CD4-positive, alpha-beta T cell (primary cell): ENCODE data around the gene KLF13. TPM values are rescaled to one million over a fixed set of nuclear protein-coding genes. Genes with fewer than 3 reads are reported as not detected.

Source experiments
- ATAC-seq: fragments of 200-7000 bp; cut with Tn5 transposase; one replicate; pipeline ENCODE4 v1.10.0; 2022; ENCODE audit warnings: mild to moderate bottlenecking; ENCODE audit not compliant: poor library complexity
- CTCF ChIA-PET: fragments of 350-600 bp; sonication (Branson Sonifier 250); formaldehyde crosslinking; loops from one replicate; lab custom pipeline; 2021; ENCODE audit warnings: antibody characterized with exemption, inconsistent platforms; lab: Charles Lee
- POLR2A ChIA-PET: fragments of 350-600 bp; sonication (Branson Sonifier 250); formaldehyde crosslinking; loops from one replicate; lab custom pipeline; 2021; ENCODE audit warnings: antibody characterized with exemption, inconsistent platforms; lab: Charles Lee
- DNase-seq, 14 experiments: peaks; one replicate each; pipeline ENCODE4 v3.0.0-alpha.2; 2013 to 2020; ENCODE audit warnings: mixed read lengths in 2 of 14
- H3K27ac ChIP-seq, 2 donors: one replicate each; pipeline versions ENCODE4 v1.5.1 to v1.7.0; 2013; ENCODE audit warnings: low read length in 2 of 2, low read depth in 1 of 2, mild to moderate bottlenecking in 1 of 2
- H3K27me3 ChIP-seq, 2 experiments: 1 replicate in 1 of 2; 2 replicates in 1 of 2; pipeline versions ENCODE4 v1.6.1 to v1.7.0; 2013; ENCODE audit warnings: low read length in 2 of 2, control low read depth in 1 of 2, mild to moderate bottlenecking in 1 of 2, moderate library complexity in 1 of 2; ENCODE audit not compliant: insufficient read depth in 2 of 2, control insufficient read depth in 1 of 2
- H3K36me3 ChIP-seq: one replicate; pipeline ENCODE4 v1.6.1; 2013; ENCODE audit warnings: low read length, control low read depth; ENCODE audit not compliant: insufficient read depth
- H3K4me1 ChIP-seq: one replicate; pipeline ENCODE4 v1.6.1; 2013; ENCODE audit warnings: low read length, control low read depth; ENCODE audit not compliant: insufficient read depth
- H3K4me3 ChIP-seq: one replicate; pipeline ENCODE4 v1.5.1; 2013; ENCODE audit warnings: mild to moderate bottlenecking, low read length, moderate library complexity
- H3K9me3 ChIP-seq, 2 experiments: 1 replicate in 1 of 2; 2 replicates in 1 of 2; pipeline versions ENCODE4 v1.6.1 to v1.7.0; 2013; ENCODE audit warnings: low read length in 2 of 2, mild to moderate bottlenecking in 2 of 2, control low read depth in 1 of 2, moderate library complexity in 1 of 2; ENCODE audit not compliant: control insufficient read depth in 1 of 2, insufficient read depth in 1 of 2
- H3K27ac Mint-ChIP-seq: one replicate; pipeline ENCODE4 v1.8.0; 2020; ENCODE audit warnings: mixed read lengths
- H3K27me3 Mint-ChIP-seq: one replicate; pipeline ENCODE4 v1.8.0; 2021; ENCODE audit warnings: mixed read lengths
- H3K36me3 Mint-ChIP-seq: one replicate; pipeline ENCODE4 v1.8.0; 2021; ENCODE audit warnings: low read depth, mixed read lengths
- H3K4me1 Mint-ChIP-seq: one replicate; pipeline ENCODE4 v1.8.0; 2021; ENCODE audit warnings: low read depth, mixed read lengths
- H3K4me3 Mint-ChIP-seq: one replicate; pipeline ENCODE4 v1.8.0; 2020; ENCODE audit warnings: mild to moderate bottlenecking, mixed read lengths
- H3K9me3 Mint-ChIP-seq: one replicate; pipeline ENCODE4 v1.8.0; 2020; ENCODE audit warnings: mixed read lengths
- intact Hi-C, 2 experiments: fragments of 100-400 bp; cut with DNase I in 1 of 2; cut with micrococcal nuclease in 1 of 2; formaldehyde crosslinking; loops; one replicate each; pipeline versions ENCODE4 v1.15.1 to v1.9.0; 2023 to 2025; cut with DNase I, micrococcal nuclease
- total RNA-seq, 174 experiments: library from RNA in 2 of 174; stranded (reverse) in 2 of 174; gene quantifications; one replicate each; pipeline ENCODE4 v1.2.3 and lab custom pipeline; 2021 to 2026
- TF ChIP-seq, protein P1 (sequence below): fragments of 200-600 bp; IDR thresholded peaks from one replicate; pipeline ENCODE4 v1.8.0; 2022; ENCODE audit warnings: antibody characterized with exemption, mild to moderate bottlenecking

KLF13 gene
- total RNA-seq, 2 experiments from 2014 or later: 284 to 308 TPM

DNA sequence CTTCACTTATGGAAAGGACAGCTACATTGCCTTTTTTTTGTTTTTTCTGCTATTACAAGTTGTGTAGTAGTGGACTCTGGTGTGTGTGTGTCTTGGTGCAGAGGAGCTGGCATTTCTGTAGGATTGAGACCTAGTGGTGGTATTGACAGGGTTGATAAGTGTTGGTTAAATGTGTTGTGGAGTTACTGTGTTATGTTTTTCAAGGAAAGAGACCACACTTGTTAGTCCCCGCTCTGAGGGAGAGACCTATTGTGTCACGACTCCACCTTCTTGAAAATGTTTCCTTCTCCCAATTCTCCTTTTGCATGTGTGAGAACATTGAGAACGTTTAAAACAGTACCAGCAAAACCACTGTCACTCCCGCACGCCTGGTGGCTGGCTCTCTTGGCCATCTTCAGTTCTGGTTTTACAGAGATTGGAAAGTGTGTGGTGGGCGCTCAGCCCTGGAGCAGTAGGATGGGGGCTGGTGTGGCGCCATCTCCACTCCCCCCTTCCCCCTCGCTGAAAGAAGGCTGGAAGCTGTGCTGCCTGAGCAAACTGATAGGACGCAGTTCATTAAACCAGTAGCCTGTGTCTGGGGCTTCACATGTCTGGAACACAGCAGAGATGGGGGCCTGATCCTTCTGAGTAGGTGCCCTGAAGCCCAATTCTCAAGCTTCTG is 5.5 kb downstream of the KLF13 start:
- ATAC-seq (no peak), DNase-seq (no peak)
- no peaks in the 10 kb centered on the region for H3K27me3 Mint-ChIP-seq
- Histone ChIP-seq H3K9me3 (no peaks in the 10 kb centered on the region), H3K4me3 (peak overlapping the region; percentile 84), H3K27ac (peak overlapping the region; percentile 18 to 37), H3K36me3 (peaks cover 22% of the 10 kb centered on the region), H3K27me3 (no peaks in the 10 kb centered on the region), H3K4me1 (peaks cover 84% of the 10 kb centered on the region)
- peaks cover 74% of the 10 kb centered on the region for H3K36me3 Mint-ChIP-seq
- no peaks in the 10 kb centered on the region for H3K9me3 Mint-ChIP-seq
- ChIA-PET CTCF (interaction anchor here (0.6 to 1.4 kb wide), 3 partner anchors 34 to 156 kb away, joined by 3 to 4 read pairs (median 3); no protein-coding TSS in a partner anchor), POLR2A (interaction anchor here (0.8 to 5.1 kb wide), 7 partner anchors 24 to 151 kb away, joined by 3 to 37 read pairs (median 3); no protein-coding TSS in a partner anchor)
- peaks cover 86% of the 10 kb centered on the region for H3K4me1 Mint-ChIP-seq
- H3K4me3 Mint-ChIP-seq: peak overlapping the region; percentile 93
- TF ChIP-seq, protein P1, sequence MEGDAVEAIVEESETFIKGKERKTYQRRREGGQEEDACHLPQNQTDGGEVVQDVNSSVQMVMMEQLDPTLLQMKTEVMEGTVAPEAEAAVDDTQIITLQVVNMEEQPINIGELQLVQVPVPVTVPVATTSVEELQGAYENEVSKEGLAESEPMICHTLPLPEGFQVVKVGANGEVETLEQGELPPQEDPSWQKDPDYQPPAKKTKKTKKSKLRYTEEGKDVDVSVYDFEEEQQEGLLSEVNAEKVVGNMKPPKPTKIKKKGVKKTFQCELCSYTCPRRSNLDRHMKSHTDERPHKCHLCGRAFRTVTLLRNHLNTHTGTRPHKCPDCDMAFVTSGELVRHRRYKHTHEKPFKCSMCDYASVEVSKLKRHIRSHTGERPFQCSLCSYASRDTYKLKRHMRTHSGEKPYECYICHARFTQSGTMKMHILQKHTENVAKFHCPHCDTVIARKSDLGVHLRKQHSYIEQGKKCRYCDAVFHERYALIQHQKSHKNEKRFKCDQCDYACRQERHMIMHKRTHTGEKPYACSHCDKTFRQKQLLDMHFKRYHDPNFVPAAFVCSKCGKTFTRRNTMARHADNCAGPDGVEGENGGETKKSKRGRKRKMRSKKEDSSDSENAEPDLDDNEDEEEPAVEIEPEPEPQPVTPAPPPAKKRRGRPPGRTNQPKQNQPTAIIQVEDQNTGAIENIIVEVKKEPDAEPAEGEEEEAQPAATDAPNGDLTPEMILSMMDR: no peak
- intact Hi-C loops: no loop called here
- peak overlapping the region; percentile 97 for H3K27ac Mint-ChIP-seq

DNA sequence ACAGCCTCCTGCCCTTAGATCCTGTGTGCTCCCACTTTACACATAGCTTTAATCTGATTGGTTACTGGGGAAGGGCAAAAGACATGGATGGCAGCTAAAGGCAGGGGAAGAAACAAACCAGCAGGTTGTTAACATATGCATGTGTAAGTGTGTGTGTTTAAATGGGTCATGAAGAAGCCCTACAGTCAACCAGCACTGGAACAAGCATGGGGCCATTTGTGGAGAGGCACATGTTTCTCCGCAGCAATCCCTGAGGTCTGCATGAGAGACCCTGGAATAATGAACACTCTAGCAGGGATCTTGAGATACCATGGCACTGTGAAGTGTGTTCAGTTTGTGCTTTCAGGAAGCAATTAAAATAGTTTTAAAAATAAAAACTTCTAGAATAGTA is 6.0 kb downstream of the KLF13 start:
- H3K4me1 ChIP-seq: peaks cover 89% of the 10 kb centered on the region
- peak overlapping the region; percentile 18 to 37 for H3K27ac ChIP-seq
- H3K9me3 ChIP-seq: no peaks in the 10 kb centered on the region
- no peak overlapping the region for H3K4me3 ChIP-seq
- TF ChIP-seq, protein P1: no peak
- intact Hi-C loops: no loop called here
- H3K9me3 Mint-ChIP-seq: no peaks in the 10 kb centered on the region
- H3K36me3 Mint-ChIP-seq: peaks cover 79% of the 10 kb centered on the region
- no peaks in the 10 kb centered on the region for H3K27me3 Mint-ChIP-seq
- DNase-seq (no peak), ATAC-seq (no peak)
- H3K4me3 Mint-ChIP-seq: peak overlapping the region; percentile 93
- H3K27ac Mint-ChIP-seq: peak overlapping the region; percentile 97
- POLR2A ChIA-PET: interaction anchor here (0.8 to 5.1 kb wide), 7 partner anchors 23 to 151 kb away, joined by 3 to 37 read pairs (median 3); no protein-coding TSS in a partner anchor
- peaks cover 22% of the 10 kb centered on the region for H3K36me3 ChIP-seq
- no peaks in the 10 kb centered on the region for H3K27me3 ChIP-seq
- H3K4me1 Mint-ChIP-seq: peaks cover 91% of the 10 kb centered on the region
- CTCF ChIA-PET: interaction anchor here (0.6 to 1.4 kb wide), 3 partner anchors 33 to 156 kb away, joined by 3 to 4 read pairs (median 3); no protein-coding TSS in a partner anchor

DNA sequence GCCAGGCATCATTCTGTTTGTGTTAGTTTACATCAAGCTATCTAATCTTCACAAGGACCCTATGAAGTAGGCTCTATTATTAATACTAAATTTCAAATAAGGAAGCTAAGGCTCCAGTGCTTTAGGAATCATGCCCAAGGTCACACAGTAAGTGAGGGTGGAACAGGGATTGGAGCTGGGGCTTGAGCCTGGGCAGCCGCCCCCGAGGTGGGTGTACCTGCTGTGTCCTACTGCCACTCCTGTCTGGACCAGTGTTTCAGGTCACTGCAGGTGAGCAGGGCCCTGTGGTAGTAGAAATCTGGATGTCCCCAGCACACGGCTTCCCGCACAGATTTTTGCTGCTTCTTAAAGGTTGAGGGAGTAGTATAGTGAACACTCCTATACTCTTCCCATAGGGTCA is 6.5 kb downstream of the KLF13 start:
- Histone ChIP-seq H3K9me3 (no peaks in the 10 kb centered on the region), H3K27me3 (no peaks in the 10 kb centered on the region), H3K4me3 (no peak overlapping the region), H3K36me3 (peaks cover 22% of the 10 kb centered on the region), H3K27ac (peak overlapping the region in 1 of 2 donors; percentile 37), H3K4me1 (peaks cover 93% of the 10 kb centered on the region)
- ATAC-seq (no peak), DNase-seq (no peak)
- ChIA-PET CTCF (interaction anchor here (1.4 kb wide), 1 partner anchor 155 kb away, joined by 3 read pairs; no protein-coding TSS in a partner anchor), POLR2A (interaction anchor here (0.8 to 5.1 kb wide), 6 partner anchors 23 to 118 kb away, joined by 3 to 37 read pairs (median 4); no protein-coding TSS in a partner anchor)
- Mint-ChIP-seq H3K36me3 (peaks cover 81% of the 10 kb centered on the region), H3K4me1 (peaks cover 95% of the 10 kb centered on the region), H3K27ac (peak overlapping the region; percentile 97), H3K9me3 (no peaks in the 10 kb centered on the region), H3K4me3 (peak overlapping the region; percentile 51), H3K27me3 (no peaks in the 10 kb centered on the region)
- intact Hi-C loops: no loop called here
- TF ChIP-seq, protein P1: no peak
